Fibroblast of lung (primary cell): Measurements from ENCODE around the gene WSCD2.

Source experiments
- EZH2 ChIP-seq: IDR thresholded peaks from 2 replicates; pipeline ENCODE4 v1.5.1; 2012; ENCODE audit warnings: low read length, control low read depth, mild to moderate bottlenecking; ENCODE audit errors: missing control alignments
- TF ChIP-seq, protein P1 (sequence below), 2 donors: IDR thresholded peaks in 1 of 2; conservative IDR thresholded peaks in 1 of 2; 1 replicate in 1 of 2; 2 replicates in 1 of 2; pipeline ENCODE4 v1.5.1; 2011 to 2012; ENCODE audit warnings: low read length in 2 of 2, control low read depth in 1 of 2, inconsistent platforms in 1 of 2, low read depth in 1 of 2, mild to moderate bottlenecking in 1 of 2

DNA sequence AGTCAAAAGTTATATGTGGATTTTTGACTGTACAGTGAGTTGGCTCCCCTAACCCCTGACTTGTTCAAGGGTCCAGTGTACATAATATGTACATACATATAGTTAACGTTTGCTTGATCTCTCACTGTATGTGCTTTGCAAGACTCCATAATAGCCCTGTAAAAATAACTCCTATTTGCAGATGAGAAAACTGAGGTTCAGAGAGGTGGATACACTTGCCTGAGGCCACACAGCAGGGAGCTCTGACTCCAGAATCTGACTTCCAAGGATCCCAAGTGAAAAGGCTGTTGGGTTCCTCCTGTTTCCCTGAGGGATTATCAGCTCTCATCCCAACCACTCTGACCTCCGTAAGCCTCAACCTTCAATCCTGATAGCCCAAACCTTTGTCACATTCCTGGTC lies 168.3 kb downstream of the WSCD2 start:
- TF ChIP-seq, protein P1, sequence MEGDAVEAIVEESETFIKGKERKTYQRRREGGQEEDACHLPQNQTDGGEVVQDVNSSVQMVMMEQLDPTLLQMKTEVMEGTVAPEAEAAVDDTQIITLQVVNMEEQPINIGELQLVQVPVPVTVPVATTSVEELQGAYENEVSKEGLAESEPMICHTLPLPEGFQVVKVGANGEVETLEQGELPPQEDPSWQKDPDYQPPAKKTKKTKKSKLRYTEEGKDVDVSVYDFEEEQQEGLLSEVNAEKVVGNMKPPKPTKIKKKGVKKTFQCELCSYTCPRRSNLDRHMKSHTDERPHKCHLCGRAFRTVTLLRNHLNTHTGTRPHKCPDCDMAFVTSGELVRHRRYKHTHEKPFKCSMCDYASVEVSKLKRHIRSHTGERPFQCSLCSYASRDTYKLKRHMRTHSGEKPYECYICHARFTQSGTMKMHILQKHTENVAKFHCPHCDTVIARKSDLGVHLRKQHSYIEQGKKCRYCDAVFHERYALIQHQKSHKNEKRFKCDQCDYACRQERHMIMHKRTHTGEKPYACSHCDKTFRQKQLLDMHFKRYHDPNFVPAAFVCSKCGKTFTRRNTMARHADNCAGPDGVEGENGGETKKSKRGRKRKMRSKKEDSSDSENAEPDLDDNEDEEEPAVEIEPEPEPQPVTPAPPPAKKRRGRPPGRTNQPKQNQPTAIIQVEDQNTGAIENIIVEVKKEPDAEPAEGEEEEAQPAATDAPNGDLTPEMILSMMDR (conservative IDR thresholded peaks at IDR 0.05 in 1 of 2, IDR thresholded peaks at IDR 0.05 in 1 of 2; ENCODE audit: low read depth in 1 of 2, low read length in 2 of 2): no peak
- no peak for TF ChIP-seq EZH2
